ENCODE data around the gene SPOCK3. TPM values are rescaled to one million over a fixed set of nuclear protein-coding genes. Genes with fewer than 3 reads are reported as not detected.

Gene SPOCK3
- total RNA-seq, 1 experiment from 2014 or later = 1.9 TPM

DNA sequence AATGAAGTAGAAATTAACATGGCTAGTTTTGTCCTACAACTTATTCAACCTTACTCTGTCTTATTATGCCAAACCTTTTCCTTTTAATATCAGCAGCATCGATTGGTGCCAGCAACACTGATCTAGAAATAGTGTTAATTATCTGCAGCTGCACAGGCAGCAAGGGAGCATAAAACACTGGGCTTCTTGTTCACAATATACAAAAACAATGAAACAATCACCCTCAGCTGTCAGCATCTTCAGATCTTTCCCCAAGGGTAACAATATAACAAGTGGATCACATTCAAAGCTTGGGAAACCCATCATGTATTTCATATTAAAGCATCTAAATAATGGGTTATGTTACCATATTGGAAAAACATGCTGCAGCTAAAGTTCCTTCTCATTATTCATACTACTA lies 238.1 kb downstream of the SPOCK3 start:
- DNase-seq (no peak), ATAC-seq (no peak)
- POLR2A ChIA-PET (ENCODE audit: unreplicated experiment) = no interaction called here
- Histone ChIP-seq H3K4me3 (ENCODE audit: low read length) (no peak overlapping the region), H3K9me2 (replicated peaks; ENCODE audit: low read length) (no peaks in the 10 kb centered on the region), H3K9ac (ENCODE audit: low read length) (no peak overlapping the region), H3K27ac (ENCODE audit: low read length) (no peak overlapping the region), H3K9me3 (ENCODE audit: low read length) (no peaks in the 10 kb centered on the region), H3K4me1 (ENCODE audit: insufficient read depth, low read length) (peaks cover 19% of the 10 kb centered on the region), H3K36me3 (ENCODE audit: low read depth, low read length) (no peaks in the 10 kb centered on the region), H3K4me2 (ENCODE audit: low read length) (no peak overlapping the region), H3K27me3 (ENCODE audit: low read length) (no peaks in the 10 kb centered on the region), H2AFZ (ENCODE audit: low read length) (no peak overlapping the region), H4K20me1 (ENCODE audit: low read length) (no peaks in the 10 kb centered on the region), H3K79me2 (ENCODE audit: low read length) (no peaks in the 10 kb centered on the region), H3F3A (ENCODE audit: low read length, unreplicated experiment) (no peaks in the 10 kb centered on the region)
- CTCF ChIA-PET = no interaction called here
- intact Hi-C loops (cut with micrococcal nuclease) = no loop called here
- no TSS peak for BruUV-seq (replicated peaks)
- TF ChIP-seq EZH2phosphoT487 (IDR thresholded peaks at IDR 0.05; ENCODE audit: borderline replicate concordance, low read length) (no peak), EZH2 (IDR thresholded peaks at IDR 0.05; ENCODE audit: low read length, unreplicated experiment) (no peak)
- TF ChIP-seq, protein P1, sequence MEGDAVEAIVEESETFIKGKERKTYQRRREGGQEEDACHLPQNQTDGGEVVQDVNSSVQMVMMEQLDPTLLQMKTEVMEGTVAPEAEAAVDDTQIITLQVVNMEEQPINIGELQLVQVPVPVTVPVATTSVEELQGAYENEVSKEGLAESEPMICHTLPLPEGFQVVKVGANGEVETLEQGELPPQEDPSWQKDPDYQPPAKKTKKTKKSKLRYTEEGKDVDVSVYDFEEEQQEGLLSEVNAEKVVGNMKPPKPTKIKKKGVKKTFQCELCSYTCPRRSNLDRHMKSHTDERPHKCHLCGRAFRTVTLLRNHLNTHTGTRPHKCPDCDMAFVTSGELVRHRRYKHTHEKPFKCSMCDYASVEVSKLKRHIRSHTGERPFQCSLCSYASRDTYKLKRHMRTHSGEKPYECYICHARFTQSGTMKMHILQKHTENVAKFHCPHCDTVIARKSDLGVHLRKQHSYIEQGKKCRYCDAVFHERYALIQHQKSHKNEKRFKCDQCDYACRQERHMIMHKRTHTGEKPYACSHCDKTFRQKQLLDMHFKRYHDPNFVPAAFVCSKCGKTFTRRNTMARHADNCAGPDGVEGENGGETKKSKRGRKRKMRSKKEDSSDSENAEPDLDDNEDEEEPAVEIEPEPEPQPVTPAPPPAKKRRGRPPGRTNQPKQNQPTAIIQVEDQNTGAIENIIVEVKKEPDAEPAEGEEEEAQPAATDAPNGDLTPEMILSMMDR (conservative IDR thresholded peaks at IDR 0.05; ENCODE audit: low read depth, low read length) = no peak

DNA sequence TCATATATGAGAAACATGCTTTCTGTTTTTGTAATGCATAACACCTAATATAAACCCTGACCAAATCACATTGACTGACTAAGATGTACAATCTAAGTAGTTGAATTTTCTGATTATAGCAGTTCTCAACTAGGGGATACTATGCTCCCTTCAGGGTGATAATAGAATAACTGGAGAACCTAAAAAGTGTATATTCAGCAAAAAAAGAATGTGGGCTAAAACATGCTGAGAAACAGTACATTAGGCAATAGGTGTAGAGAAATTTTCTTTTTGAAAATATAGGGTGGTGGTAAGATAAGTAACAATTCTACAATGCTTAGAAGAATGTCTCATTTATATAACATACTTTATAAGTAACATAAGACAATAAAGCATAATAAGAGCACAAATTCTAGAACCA lies 239.6 kb downstream of the SPOCK3 start:
- no peak for TF ChIP-seq EZH2 (IDR thresholded peaks at IDR 0.05; ENCODE audit: low read length, unreplicated experiment)
- TF ChIP-seq EZH2phosphoT487 (IDR thresholded peaks at IDR 0.05; ENCODE audit: borderline replicate concordance, low read length) = no peak
- TF ChIP-seq, protein P1 (conservative IDR thresholded peaks at IDR 0.05; ENCODE audit: low read depth, low read length) = no peak
- Histone ChIP-seq H3K4me1 (ENCODE audit: insufficient read depth, low read length) (peaks cover 8% of the 10 kb centered on the region), H3K4me3 (ENCODE audit: low read length) (no peak overlapping the region), H2AFZ (ENCODE audit: low read length) (no peak overlapping the region), H3K27me3 (ENCODE audit: low read length) (no peaks in the 10 kb centered on the region), H3K27ac (ENCODE audit: low read length) (no peak overlapping the region), H3K79me2 (ENCODE audit: low read length) (no peaks in the 10 kb centered on the region), H3K36me3 (ENCODE audit: low read depth, low read length) (no peaks in the 10 kb centered on the region), H3K9ac (ENCODE audit: low read length) (no peak overlapping the region), H3F3A (ENCODE audit: low read length, unreplicated experiment) (no peaks in the 10 kb centered on the region), H4K20me1 (ENCODE audit: low read length) (no peaks in the 10 kb centered on the region), H3K4me2 (ENCODE audit: low read length) (no peak overlapping the region), H3K9me2 (replicated peaks; ENCODE audit: low read length) (no peaks in the 10 kb centered on the region), H3K9me3 (ENCODE audit: low read length) (no peaks in the 10 kb centered on the region)
- intact Hi-C loops (cut with micrococcal nuclease) = no loop called here
- POLR2A ChIA-PET (ENCODE audit: unreplicated experiment) = no interaction called here
- BruUV-seq (replicated peaks) = no TSS peak
- DNase-seq (no peak), ATAC-seq (no peak)
- CTCF ChIA-PET = no interaction called here

DNA sequence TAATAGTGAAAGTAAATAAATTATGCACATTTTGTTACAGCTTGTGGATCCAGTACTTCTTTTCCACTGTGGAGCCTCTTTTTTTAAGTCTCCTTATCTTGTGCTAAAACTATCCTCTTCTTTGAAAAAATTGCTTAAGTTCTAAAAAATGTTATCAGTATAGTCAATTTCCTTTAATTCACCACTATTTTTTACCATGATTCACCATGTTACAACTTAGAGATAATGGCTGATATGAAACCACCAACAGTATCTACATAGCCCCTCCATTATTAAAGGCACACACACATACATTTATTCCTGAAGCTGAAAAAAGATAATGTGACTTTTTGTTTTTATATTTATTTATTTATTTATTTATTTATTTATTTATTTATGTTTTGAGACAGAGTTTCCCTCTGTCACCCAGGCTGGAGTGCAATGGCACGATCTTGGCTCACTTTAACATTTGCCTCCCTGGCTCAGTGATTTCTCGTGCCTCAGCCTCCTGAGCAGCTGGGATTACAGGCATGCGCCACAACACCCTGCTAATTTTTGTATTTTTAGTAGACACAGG lies 243.2 kb downstream of the SPOCK3 start:
- Histone ChIP-seq H3K4me1 (ENCODE audit: insufficient read depth, low read length) (no peaks in the 10 kb centered on the region), H3K27me3 (ENCODE audit: low read length) (no peaks in the 10 kb centered on the region), H3K9me2 (replicated peaks; ENCODE audit: low read length) (no peaks in the 10 kb centered on the region), H4K20me1 (ENCODE audit: low read length) (no peaks in the 10 kb centered on the region), H3K27ac (ENCODE audit: low read length) (no peak overlapping the region), H3K4me3 (ENCODE audit: low read length) (no peak overlapping the region), H3K9me3 (ENCODE audit: low read length) (no peaks in the 10 kb centered on the region), H3F3A (ENCODE audit: low read length, unreplicated experiment) (no peaks in the 10 kb centered on the region), H3K79me2 (ENCODE audit: low read length) (no peaks in the 10 kb centered on the region), H3K4me2 (ENCODE audit: low read length) (no peak overlapping the region), H2AFZ (ENCODE audit: low read length) (no peak overlapping the region), H3K9ac (ENCODE audit: low read length) (no peak overlapping the region), H3K36me3 (ENCODE audit: low read depth, low read length) (no peaks in the 10 kb centered on the region)
- ChIA-PET POLR2A (ENCODE audit: unreplicated experiment) (no interaction called here), CTCF (no interaction called here)
- intact Hi-C loops (cut with micrococcal nuclease) = no loop called here
- ATAC-seq (no peak), DNase-seq (no peak)
- TF ChIP-seq EZH2phosphoT487 (IDR thresholded peaks at IDR 0.05; ENCODE audit: borderline replicate concordance, low read length) (no peak), EZH2 (IDR thresholded peaks at IDR 0.05; ENCODE audit: low read length, unreplicated experiment) (no peak)
- TF ChIP-seq, protein P1 (conservative IDR thresholded peaks at IDR 0.05; ENCODE audit: low read depth, low read length) = no peak
- no TSS peak for BruUV-seq (replicated peaks)

Measured in PC-3 (cell line).